DMS53 (cell line): ENCODE results near the gene IL10RB.

Experiments used
- DNase-seq: peaks from one replicate; lab custom pipeline; 2025; lab: John Stamatoyannopoulos, UW

IL10RB gene

DNA sequence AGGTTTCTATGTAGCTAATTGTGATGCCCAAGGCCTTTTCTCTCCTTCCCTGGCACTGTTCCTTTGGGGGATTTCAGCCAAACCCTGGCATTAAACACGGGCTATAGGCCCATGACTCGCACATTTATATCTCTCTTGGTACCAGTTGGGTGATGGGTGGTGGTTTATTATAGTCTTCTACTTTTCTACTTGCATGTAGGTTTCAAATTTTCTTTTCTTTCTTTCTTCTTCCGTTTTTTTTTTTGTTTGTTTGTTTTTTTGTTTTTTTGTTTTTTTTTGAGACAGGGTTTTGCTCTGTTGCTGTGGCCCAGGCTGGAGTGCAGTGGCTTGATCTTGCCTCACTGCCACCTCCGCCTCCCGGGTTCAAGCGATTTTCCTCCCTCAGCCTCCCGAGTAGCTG, 1.1 kb downstream of the IL10RB start:
- DNase-seq: no peak

DNA sequence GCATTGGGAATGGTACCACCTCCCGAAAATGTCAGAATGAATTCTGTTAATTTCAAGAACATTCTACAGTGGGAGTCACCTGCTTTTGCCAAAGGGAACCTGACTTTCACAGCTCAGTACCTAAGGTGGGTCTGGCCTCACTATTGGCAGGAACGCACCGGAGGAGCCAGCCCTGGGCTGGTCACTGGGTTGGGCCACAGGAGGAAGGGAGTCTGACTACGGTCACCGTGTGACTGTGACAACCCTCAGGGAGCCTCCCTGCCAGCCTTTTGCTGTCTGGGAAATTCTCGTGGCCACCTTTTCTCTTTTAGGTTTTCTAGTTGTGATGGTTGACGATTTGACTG, 2.2 kb downstream of the IL10RB start:
- peak; percentile 19 for DNase-seq

DNA sequence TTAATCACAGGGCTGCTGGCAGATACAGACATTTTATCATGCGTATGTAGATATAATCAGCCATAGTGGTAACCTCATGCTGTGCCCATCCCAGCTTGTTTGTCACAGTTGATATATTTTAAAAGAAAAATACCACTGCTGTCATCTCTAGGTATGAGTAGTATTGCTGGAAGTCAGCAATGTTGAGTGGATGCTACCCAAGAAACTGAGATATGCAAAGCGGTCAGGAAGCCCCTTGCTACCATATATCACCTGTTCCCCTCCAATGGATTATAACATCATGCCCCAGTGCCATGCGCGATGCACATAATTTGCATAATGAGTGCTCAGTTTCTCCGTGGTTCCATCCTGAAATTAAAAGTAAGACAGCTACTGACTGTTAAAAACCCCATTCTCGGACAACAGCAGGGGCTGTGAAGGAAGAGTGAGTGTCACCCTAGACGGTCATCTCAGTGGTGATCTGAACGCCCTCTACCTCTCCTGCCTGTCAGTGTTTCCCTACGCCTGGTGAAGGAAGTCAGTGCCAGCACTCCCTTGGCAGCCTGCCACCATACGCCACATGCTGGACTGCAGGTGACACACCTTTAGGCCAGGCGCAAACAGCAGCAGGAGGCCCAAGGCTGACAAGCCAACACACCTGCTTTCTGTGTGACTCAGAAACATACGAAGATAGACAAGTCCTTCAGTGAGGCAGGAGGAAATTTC, 2.7 kb downstream of the IL10RB start:
- peak; percentile 98 for DNase-seq

DNA sequence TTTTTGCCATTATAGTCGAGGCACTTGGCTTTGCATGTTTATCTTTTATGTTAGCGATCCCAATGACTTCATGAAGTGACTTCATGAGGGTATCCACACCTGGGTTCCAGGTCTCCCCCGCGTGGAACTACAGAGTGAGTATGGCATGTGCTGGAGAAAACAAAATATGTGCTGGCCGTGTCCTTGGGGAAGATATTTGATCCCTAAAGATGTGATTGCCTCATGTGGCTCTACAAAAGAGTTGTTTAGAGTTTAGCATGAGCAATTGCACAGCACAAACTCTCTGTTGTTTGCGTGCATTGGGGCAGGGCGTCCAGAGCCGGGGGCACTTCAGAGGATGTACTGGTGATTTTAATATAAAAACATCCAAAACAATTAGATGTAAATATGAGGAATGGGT, 4.8 kb downstream of the IL10RB start:
- no peak for DNase-seq

DNA sequence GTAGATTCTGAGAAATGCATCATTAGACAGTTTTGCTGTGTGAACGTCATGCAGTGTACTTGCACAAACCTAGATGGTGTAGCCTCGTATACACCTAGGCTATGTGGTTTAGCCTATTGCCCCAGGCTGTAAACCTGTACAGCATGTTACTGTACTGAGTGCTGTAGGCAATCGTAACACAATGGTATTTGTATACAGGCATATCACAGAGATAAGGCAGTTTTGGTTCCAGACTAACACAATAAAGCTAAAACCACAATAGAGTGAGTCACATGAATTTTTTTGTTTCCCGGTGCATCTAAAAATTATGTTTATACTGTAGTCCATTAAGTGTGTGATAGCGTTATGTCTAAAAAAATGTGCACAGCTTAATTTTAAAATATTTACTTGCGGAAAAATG, 6.9 kb downstream of the IL10RB start:
- no peak for DNase-seq

DNA sequence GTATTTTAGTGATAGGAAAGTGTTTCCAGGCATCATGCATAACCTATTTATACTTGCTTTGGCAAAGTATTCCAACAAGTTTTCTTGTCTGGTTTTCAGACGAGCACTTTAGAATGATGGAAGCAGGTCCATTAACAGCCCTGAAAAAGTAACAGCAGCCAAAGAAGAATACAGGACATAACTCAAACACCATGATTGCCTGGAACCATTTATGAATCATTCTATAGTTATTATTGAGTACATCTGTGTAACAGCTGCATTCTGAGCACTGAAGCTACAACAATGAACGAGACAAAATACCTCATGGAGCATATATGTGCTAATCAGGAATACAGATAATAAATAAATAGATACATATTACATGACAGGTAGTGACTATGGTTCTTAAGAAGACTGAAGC, 12.6 kb downstream of the IL10RB start:
- no peak for DNase-seq

DNA sequence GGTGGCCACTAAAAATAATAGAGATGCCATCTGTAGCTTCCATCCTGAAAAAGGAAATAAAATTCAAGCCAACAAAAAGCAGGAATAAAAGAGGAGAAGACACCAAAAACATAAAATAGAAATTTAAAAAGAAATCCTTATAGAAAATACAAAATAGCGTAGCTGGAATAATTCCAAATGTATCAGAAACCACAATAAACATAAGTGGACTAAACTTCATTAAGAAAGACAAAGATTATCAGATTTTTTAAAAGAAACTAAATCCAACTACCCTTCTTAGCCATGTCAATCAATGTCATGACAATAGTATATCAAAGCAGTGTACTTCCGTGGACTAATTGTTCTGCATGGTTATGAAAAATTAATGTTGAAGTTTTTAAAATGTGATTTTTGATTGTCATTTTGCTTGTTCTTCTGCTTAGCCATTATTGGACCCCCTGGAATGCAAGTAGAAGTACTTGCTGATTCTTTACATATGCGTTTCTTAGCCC, 13.2 kb downstream of the IL10RB start:
- DNase-seq: no peak

DNA sequence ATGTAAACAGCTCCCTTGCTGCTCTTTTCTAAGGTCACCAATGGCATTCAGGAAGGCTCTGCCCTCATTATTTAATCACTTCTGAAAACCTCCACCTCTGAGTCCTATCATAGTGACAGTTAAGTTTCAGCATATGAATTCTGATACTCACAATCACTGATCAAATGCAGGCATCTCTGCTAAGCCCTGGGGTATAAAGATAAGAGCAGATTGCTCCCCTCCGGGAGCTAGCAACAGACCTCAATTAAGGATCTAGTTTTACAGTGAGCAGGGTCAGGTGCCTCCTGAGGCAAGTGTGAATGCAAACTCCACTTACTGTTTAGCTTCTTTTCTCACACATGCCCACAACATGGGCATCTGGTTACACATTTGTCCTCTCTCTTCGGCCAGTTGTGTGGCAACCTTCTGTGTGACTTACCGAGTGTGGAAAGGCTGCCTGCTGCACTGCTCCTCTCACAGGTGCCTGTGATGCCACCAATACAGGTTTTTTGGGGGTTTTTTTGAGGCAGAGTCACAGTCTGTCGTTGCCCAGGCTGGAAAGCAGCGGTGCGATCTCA, 15.0 kb downstream of the IL10RB start:
- no peak for DNase-seq

DNA sequence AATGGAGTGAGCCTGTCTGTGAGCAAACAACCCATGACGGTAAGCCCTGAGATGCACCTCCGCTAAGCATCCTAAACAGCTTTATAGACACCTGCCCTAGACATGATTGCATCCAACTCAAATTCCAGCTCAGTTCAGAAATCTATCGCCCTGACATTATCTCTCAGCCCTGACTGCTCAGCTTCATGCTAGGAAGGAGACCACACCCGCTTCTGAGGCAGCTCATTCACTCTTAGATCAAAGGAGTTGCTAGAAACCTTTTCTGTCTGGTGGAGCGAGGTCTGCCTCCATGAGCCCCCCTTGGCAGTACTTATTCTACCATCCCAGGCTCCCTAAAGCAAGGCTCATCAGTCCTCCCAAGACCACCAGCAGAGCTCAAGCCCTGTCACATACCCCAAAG, 17.0 kb downstream of the IL10RB start:
- no peak for DNase-seq

DNA sequence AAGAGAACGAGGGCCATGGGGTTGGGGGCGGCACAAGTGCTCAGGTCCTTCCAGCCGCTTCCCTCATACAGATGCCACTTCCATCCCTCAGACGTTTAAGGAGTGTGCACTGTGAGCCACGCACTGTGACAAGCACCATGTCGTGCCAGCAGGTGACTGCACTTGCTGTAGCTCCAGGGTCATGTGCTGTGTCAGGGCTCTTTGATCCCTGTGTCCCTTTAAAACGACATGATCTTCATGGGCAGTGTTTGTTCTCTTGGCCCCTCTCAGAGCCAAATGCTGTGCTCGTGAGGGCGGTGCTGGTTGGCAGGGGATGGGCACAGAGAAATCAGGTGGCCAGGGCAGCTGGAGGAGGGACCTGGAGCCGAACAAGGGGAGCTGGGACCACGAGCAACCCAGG, 19.9 kb downstream of the IL10RB start:
- peak; percentile 10 for DNase-seq

DNA sequence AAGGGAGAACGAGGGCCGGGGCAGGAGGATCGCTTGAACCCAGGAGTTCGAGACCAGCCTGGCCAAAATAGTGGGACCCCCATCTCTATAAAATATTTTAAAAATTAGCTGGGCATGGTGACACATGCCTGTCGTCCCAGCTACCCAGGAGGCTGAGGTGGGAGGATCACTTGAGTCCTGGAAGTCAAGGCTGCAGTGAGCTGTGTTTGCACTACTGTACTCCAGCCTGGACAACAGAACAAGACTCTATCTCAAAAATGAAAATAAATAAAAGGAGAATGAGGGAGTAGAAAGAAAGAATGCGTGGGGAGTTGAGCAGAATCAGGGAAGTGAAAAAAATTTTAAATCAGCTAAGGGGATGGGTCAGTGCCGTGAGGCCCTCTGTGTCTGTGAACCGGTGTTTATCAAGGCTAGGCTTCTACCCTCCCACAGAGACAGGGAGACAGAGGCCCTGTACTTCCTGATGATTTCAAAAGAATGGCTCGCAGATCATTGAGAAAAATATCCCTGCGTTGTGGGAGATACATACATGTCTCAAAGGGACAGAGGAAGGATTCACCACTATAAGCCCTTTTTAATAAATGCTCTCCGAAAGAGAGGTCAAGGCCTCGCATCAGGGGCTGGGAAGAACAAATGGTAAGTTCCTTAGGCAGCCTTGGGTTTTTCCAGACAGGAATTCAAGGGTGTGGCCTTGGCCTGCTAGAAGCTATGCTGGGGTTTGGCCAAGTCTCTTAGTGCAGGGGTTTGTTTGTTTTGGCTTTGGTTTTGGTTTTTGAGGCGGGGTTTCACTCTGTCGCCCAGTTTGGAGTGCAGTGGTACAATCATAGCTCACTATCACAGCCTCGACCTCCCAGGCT, 20.7 kb downstream of the IL10RB start:
- no peak for DNase-seq

DNA sequence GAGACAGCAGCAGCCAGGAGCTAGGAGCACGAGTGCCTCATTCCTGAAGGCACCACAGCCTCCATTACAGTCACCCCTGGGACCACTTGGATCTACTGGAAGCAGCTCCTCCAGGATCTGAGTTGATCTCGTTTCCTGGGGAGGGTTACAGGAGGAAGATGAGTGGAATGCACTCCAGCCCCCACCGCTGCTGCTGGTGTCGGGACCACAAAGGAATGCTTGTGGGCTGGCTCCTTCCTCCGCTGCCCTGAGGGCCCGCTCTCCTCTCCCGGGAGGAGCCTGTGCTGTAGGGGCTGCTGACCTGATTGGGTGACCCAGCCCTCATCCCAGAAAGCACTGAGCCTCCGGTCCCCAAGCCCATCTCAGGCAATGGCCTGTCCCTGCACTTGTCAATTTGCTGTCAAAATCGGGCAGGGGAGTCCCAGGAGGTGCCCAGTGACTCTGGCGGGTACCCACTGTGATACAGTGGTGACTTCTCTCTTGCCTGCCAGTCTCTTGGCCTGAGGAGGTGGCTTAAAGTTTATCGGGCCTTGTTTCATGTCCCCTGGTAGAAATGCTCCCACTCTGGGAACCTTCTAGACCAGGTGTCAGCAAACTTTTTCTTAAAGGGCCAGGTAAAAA, 23.1 kb downstream of the IL10RB start:
- peak; percentile 4 for DNase-seq

DNA sequence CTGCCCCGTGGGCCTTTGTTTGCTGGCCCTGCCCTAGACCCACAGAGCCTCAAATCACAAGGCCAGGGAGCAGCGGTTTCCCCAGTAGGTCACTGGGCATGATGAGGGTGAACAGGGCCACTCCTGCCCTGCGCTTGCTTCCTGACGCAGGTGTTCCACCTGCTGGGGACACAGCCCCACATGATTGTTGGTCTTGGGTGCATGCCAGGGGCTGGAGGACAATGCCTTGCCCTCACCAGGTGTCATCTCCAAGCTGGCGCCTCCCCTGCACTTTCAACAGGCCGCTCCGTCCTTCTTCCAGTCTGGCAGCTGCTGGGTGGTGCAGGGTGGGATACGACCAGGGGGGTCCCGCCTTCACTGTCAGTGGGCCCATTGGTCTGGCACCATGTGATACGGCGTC, 24.3 kb downstream of the IL10RB start:
- DNase-seq: peak; percentile 98

DNA sequence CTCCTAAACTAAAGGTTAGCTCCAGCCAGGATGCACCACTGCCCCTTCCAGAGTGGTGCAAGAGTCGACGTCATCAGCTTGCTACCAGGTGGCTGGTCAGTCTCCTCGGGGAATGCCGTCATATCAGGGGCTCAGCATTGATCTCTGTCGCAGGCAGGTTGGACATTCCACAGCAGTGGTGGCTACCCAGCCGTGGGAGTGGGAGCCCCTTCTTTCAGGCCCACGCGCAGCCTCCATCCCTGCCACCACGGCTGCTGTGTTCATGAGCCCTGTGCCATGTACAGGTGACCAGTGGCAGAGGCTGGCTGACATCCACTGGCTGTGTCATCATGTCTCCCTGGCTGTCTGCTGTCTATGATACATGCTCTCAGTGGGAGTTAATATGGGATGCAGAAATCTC, 25.5 kb downstream of the IL10RB start:
- DNase-seq: no peak

DNA sequence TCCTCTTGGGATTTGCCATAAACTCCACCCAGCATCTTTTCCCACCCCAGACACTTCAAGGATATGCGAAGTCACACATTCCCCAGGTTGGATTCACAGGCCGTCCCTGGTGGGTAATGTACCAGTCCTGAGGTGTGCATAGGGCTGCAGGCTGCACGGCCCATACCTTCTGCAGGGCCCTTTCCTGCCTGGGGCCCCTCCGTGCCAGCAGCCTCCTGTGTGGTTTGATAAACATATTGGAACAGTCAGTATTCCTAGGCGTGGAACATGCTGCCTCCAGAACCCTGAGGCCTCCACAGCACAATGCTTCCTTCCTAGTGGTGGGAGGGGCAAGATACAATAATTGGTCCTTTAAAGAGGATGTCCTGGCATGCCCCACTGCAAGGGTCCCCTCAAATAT, 26.6 kb downstream of the IL10RB start:
- no peak for DNase-seq

DNA sequence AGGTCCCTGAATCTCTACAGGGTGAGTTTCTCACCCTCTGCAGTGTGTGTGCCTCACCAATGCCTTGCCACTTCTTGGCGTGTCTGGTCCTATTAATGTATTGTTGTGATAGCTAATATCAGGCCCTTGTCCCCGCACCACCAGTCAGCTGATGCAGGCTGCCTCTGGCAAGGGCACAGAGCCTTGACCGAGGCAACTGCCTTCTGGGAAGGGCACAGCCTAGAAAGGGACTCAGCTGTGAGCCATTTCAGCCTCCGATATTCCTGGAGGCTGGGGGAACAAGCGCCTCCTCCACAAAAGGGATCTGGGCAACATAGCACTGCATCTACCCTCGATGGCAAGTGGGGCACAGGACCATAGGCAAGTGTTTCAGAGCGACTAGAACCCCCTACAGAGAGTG, 27.0 kb downstream of the IL10RB start:
- DNase-seq: no peak

DNA sequence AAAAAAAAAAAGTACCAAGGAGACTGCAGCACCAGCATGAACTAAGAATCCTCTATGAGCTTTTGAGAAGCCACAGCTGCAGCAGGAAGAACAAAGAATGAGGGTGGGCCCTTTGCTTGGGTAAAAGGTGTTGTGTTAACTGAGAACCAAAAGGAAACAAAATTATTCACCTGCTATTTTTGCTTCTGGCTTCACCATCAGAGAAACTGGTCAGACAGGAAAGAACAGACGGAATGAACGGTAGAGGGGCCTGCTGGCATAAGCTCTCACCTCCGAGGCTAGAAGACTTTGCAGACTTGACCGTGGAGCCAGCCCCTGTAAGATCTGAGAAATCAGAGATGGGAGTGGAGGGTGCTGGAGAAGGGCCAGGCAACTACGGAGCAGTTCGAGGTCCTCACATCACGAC, 27.6 kb downstream of the IL10RB start:
- no peak for DNase-seq

DNA sequence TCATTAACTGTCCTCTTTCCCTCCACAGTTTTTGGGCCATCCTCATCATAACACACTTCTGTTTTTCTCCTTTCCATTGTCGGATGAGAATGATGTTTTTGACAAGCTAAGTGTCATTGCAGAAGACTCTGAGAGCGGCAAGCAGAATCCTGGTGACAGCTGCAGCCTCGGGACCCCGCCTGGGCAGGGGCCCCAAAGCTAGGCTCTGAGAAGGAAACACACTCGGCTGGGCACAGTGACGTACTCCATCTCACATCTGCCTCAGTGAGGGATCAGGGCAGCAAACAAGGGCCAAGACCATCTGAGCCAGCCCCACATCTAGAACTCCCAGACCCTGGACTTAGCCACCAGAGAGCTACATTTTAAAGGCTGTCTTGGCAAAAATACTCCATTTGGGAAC, 30.0 kb downstream of the IL10RB start:
- no peak for DNase-seq

DNA sequence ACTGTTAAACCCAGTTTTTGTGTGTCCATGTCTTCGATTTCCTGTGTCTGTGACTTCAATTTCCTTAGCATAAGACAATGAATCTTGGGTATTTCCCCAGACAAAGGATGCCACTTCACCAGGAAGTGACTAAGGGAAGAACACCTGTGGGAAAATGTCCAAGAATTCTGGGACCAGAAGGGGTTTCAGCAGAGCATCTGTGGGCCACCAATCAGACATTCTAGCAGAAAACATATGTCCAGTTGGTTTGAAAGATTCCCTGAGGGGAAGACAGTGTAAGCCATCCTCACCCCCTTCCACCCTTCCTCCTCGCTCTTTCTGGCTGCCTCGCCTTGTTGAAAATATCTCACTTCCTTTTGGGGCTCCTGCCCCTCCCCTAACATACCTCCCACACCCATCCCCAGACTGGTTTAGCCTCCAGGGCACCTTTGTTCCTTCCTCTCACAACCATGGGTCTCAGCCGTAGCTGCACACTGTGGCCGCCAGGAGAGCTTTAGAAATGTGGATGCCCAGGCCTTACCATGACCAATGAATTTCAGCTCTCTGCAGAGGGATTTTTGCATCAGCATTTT, 33.1 kb downstream of the IL10RB start:
- DNase-seq: peak; percentile 10

DNA sequence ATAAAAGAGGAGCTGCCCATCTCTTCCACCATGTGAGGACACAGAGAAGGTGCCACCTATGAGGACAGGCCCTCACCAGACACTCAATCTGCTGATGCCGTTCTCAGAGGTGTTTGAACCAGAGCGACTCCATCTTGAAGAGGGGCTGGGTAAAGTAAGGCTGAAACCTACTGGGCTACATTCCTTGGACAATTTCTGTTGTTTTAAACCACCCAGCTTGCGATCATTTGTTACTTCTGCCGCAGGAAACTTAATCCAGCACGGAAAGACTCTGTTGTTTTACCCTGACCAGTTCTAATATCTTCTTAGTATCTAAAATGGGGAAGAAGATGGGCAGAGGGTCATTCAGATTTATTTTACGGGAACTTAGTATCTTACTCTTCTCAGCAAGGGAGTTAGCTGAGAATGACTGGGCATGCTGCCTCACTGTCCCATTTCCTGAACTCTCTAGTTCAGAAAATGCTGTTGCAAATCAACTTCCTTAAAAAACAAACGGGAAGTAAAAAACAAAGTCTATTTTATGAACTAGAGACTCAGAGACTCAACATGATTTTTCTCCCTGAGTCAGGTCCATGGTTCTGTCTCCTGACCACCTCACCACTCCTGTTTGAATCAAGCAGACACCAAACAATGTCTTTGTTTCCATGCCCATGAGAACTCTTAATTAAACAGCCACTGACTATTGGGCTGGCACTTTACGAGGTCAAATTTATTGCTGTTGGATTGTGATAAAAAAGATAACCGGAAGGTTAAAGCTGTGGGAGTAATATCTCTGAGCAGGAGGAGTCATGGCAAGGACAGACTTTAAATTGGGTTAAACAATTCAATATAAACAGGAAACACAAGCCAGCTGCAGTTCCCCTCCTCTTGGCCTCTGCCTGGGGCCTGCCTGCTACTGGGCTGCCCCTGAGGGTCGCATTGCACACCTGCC, 34.8 kb downstream of the IL10RB start:
- peak; percentile 18 for DNase-seq

DNA sequence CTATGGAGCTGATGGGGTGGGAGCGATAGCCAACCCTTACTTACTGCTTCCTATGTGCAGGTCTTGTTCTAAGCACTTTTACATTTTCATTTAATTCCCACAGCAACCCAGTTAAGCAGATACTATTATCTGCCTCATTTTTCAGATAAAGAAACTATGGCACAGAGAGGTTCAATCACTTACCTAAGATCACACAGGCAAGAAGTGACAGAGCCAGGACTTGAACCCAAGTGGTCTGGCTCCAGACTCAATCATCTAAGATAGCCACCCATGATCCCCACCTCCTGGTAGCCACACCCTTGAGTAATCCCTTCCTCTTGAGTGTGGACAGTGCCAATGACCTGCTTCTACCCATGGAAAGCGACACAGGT, 35.5 kb downstream of the IL10RB start:
- DNase-seq: no peak
